Right lobe of liver (tissue), 4 donors: ENCODE results near the gene ATP5F1D.

Experiments
- POLR2A ChIP-seq: fragments of 450-650 bp; IDR thresholded peaks from one replicate; pipeline ENCODE4 v1.6.1; 2017; ENCODE audit warnings: antibody characterized with exemption, mild to moderate bottlenecking
- TF ChIP-seq, protein P1 (sequence below), 4 donors: fragments of 200-600 bp in 3 of 4; fragments of 450-650 bp in 1 of 4; IDR thresholded peaks; one replicate each; pipeline versions ENCODE4 v1.5.1 to v1.8.0; 2016 to 2022; ENCODE audit warnings: antibody characterized with exemption in 4 of 4, mild to moderate bottlenecking in 2 of 4
- donor health status: DM: no; HTN: no; CAD: no.
- donor health status: DM: no; HTN: no; CAD: no.
- donor health status: DM: no; HTN: yes; CAD: no.

DNA sequence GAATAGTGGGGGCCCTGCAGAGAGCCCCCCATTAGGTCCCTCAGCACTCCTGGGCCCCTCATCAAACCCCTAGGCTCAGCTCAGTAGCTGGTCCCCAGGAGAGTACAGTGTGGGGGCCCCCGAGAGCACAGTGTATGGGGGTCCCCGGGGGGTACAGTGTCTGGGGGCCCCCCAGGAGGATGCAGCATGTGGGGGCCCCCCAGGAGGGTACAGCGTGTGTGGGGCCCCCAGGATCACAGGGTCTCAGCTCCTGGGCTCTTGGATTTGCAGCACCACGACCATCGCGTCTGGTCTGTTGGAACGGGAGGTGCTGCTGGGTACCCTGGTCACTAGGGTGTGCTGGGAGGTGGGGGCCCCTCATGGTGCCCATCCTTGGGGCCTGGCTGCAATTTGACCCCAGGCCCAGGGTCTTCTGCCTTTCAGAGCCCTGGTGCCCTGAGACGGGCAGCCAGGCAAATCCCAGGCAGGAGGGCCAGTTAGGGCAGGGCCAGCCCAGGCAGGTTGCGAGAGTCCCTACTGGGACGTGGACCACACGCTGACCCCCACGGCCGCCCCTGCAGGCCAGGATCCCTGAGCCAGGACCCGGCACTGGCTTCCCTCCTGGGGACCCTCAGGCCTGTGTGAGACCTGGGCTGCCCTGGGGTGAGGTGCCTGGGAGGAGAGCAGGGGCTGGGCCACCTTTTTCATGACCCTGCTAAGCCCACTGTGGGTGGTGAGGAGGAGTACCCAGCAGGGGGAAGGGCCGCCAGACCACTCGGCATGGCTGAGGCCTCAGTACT lies 17.3 kb upstream of the ATP5F1D start:
- TF ChIP-seq, protein P1, sequence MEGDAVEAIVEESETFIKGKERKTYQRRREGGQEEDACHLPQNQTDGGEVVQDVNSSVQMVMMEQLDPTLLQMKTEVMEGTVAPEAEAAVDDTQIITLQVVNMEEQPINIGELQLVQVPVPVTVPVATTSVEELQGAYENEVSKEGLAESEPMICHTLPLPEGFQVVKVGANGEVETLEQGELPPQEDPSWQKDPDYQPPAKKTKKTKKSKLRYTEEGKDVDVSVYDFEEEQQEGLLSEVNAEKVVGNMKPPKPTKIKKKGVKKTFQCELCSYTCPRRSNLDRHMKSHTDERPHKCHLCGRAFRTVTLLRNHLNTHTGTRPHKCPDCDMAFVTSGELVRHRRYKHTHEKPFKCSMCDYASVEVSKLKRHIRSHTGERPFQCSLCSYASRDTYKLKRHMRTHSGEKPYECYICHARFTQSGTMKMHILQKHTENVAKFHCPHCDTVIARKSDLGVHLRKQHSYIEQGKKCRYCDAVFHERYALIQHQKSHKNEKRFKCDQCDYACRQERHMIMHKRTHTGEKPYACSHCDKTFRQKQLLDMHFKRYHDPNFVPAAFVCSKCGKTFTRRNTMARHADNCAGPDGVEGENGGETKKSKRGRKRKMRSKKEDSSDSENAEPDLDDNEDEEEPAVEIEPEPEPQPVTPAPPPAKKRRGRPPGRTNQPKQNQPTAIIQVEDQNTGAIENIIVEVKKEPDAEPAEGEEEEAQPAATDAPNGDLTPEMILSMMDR (IDR thresholded peaks at IDR 0.05): no peak
- TF ChIP-seq POLR2A: no peak
